Muscle of arm (tissue), 12 donors: ENCODE results near the gene ENPP1. TPM values are rescaled to one million over a fixed set of nuclear protein-coding genes. Genes with fewer than 3 reads are reported as not detected.
"Not testable (repeated sequence)": the region's sequence is repeated elsewhere in the genome, so short reads cannot be mapped to it uniquely, and the experiment has no call there.

ENCODE experiments used
- DNase-seq: peaks from one replicate; pipeline ENCODE4 v3.0.0-alpha.2; 2013
- polyA plus RNA-seq, 12 donors: library from polyadenylated mRNA; unstranded; fragments of 120-200 nt; gene quantifications; one replicate each; pipeline ENCODE4 v1.2.1, GENCODE V29; 2013; ENCODE audit not compliant: insufficient read length in 12 of 12

ENPP1 gene
- polyA plus RNA-seq, 12 donors = 13.1 to 92.7 (median 20.0) TPM

- no peak for DNase-seq
Measured at GRCh38 chr6:131828080-131828479, 20.3 kb downstream of the ENPP1 start.

- no peak for DNase-seq
Measured at GRCh38 chr6:131828951-131829350, 21.1 kb downstream of the ENPP1 start.

- no peak for DNase-seq
Measured at GRCh38 chr6:131831392-131831791, 23.6 kb downstream of the ENPP1 start.

- DNase-seq = no peak
Measured at GRCh38 chr6:131831886-131832285, 24.1 kb downstream of the ENPP1 start.

GRCh38 chr6:131832363-131832762, 24.5 kb downstream of the ENPP1 start:
- DNase-seq = no peak

- DNase-seq = no peak
Measured at GRCh38 chr6:131838051-131838450, 30.2 kb downstream of the ENPP1 start.

GRCh38 chr6:131839388-131839787, 31.6 kb downstream of the ENPP1 start:
- DNase-seq = no peak

- DNase-seq = no peak
Measured at GRCh38 chr6:131840441-131840840, 32.6 kb downstream of the ENPP1 start.

- DNase-seq = no peak
Measured at GRCh38 chr6:131840936-131841583, 33.2 kb downstream of the ENPP1 start.

- DNase-seq = no peak
Measured at GRCh38 chr6:131843768-131844167, 35.9 kb downstream of the ENPP1 start.

GRCh38 chr6:131844243-131844841, 36.5 kb downstream of the ENPP1 start:
- DNase-seq = no peak

- DNase-seq = no peak
Measured at GRCh38 chr6:131846023-131846663, 38.3 kb downstream of the ENPP1 start.

- DNase-seq = no peak
Measured at GRCh38 chr6:131846905-131847304, 39.1 kb downstream of the ENPP1 start.

- no peak for DNase-seq
Measured at GRCh38 chr6:131849799-131850198, 42.0 kb downstream of the ENPP1 start.

GRCh38 chr6:131851049-131851769, 43.4 kb downstream of the ENPP1 start:
- DNase-seq = no peak

GRCh38 chr6:131852200-131852599, 44.4 kb downstream of the ENPP1 start:
- DNase-seq = no peak

- DNase-seq = no peak
Measured at GRCh38 chr6:131854803-131855202, 47.0 kb downstream of the ENPP1 start.

- peak; percentile 51 for DNase-seq
Measured at GRCh38 chr6:131858765-131859415, 51.1 kb downstream of the ENPP1 start.

- DNase-seq = not testable (repeated sequence)
Measured at GRCh38 chr6:131859658-131860057, 51.8 kb downstream of the ENPP1 start.

- no peak for DNase-seq
Measured at GRCh38 chr6:131861381-131861780, 53.6 kb downstream of the ENPP1 start.

GRCh38 chr6:131862476-131862875, 54.7 kb downstream of the ENPP1 start:
- DNase-seq = no peak

GRCh38 chr6:131867744-131868143, 59.9 kb downstream of the ENPP1 start:
- no peak for DNase-seq
